HepG2 (cell line): ENCODE results near the gene ST7L. TPM values are rescaled to one million over a fixed set of nuclear protein-coding genes. Genes with fewer than 3 reads are reported as not detected.
A peak's percentile ranks its signal among the peaks of the same experiment; 100 is the strongest.

ENCODE experiments used
- ARID5B ChIP-seq: IDR thresholded peaks from 2 replicates; pipeline ENCODE4 v1.4.0; 2020; ENCODE audit warnings: mild to moderate bottlenecking, missing genetic modification reagents
- DMAP1 ChIP-seq: IDR thresholded peaks from 2 replicates; pipeline ENCODE4 v1.6.1; 2016
- DRAP1 ChIP-seq: IDR thresholded peaks from 2 replicates; pipeline ENCODE4 v1.6.1; 2016; ENCODE audit warnings: missing genetic modification reagents, missing compliant biosample characterization
- EHMT2 ChIP-seq: fragments of 200-600 bp; sonication (generic); IDR thresholded peaks from 2 replicates; pipeline ENCODE4 v1.7.0; 2017; ENCODE audit warnings: antibody characterized with exemption, low read depth, low read length, borderline replicate concordance
- ERF ChIP-seq: IDR thresholded peaks from 2 replicates; pipeline ENCODE4 v1.6.1; 2018; ENCODE audit warnings: missing biosample characterization, missing genetic modification reagents
- ESRRA ChIP-seq: sonication (generic); formaldehyde crosslinking; IDR thresholded peaks from 2 replicates; pipeline ENCODE4 v1.5.1; 2020; ENCODE audit warnings: mild to moderate bottlenecking, low read depth, missing genetic modification reagents
- FOXO1 ChIP-seq: sonication (generic); formaldehyde crosslinking; IDR thresholded peaks from 2 replicates; pipeline ENCODE4 v1.4.0; 2020; ENCODE audit warnings: missing genetic modification reagents
- HES4 ChIP-seq: sonication (generic); formaldehyde crosslinking; IDR thresholded peaks from 2 replicates; pipeline ENCODE4 v1.9.0; 2021; ENCODE audit warnings: mild to moderate bottlenecking, missing genetic modification reagents, borderline replicate concordance
- IKZF5 ChIP-seq: IDR thresholded peaks from 2 replicates; pipeline ENCODE4 v1.6.1; 2018; ENCODE audit warnings: missing genetic modification reagents, mild to moderate bottlenecking, missing compliant biosample characterization
- ISL2 ChIP-seq: sonication (generic); formaldehyde crosslinking; IDR thresholded peaks from 2 replicates; pipeline ENCODE4 v1.5.0; 2020; ENCODE audit warnings: missing genetic modification reagents
- KDM2A ChIP-seq: sonication (generic); formaldehyde crosslinking; IDR thresholded peaks from 2 replicates; pipeline ENCODE4 v1.4.0; 2020; ENCODE audit warnings: low read depth, missing genetic modification reagents, borderline replicate concordance
- MED13 ChIP-seq: sonication (generic); formaldehyde crosslinking; IDR thresholded peaks from 2 replicates; pipeline ENCODE4 v1.5.0; 2020; ENCODE audit warnings: missing genetic modification reagents
- MTA1 ChIP-seq: sonication (generic); formaldehyde crosslinking; IDR thresholded peaks from 2 replicates; pipeline ENCODE4 v1.4.0; 2020; ENCODE audit warnings: missing genetic modification reagents, mild to moderate bottlenecking, borderline replicate concordance
- NCOA1 ChIP-seq: sonication (generic); formaldehyde crosslinking; IDR thresholded peaks from 2 replicates; pipeline ENCODE4 v1.9.0; 2021; ENCODE audit warnings: missing genetic modification reagents
- POGZ ChIP-seq: sonication (generic); formaldehyde crosslinking; IDR thresholded peaks from 2 replicates; pipeline ENCODE4 v1.4.0; 2020; ENCODE audit warnings: mild to moderate bottlenecking, missing genetic modification reagents
- POLR2G ChIP-seq: fragments of 200-400 bp; formaldehyde crosslinking; IDR thresholded peaks from 2 replicates; pipeline ENCODE4 v1.6.1; 2018; ENCODE audit warnings: mild to moderate bottlenecking, low read depth, low read length, moderate library complexity
- SIN3B ChIP-seq: fragments of 150-350 bp; IDR thresholded peaks from 2 replicates; pipeline ENCODE4 v1.6.1; 2014; ENCODE audit warnings: low read length
- ZMAT3 ChIP-seq: sonication (generic); formaldehyde crosslinking; conservative IDR thresholded peaks from 2 replicates; pipeline ENCODE4 v1.7.0; 2021; ENCODE audit warnings: missing genetic modification reagents
- ZNF569 ChIP-seq: sonication (generic); formaldehyde crosslinking; IDR thresholded peaks from 2 replicates; pipeline ENCODE4 v1.5.0; 2020; ENCODE audit warnings: mild to moderate bottlenecking, missing genetic modification reagents, moderate library complexity, borderline replicate concordance
- ZNF678 ChIP-seq: sonication (generic); formaldehyde crosslinking; IDR thresholded peaks from 2 replicates; pipeline ENCODE4 v1.4.0; 2020; ENCODE audit warnings: mild to moderate bottlenecking, missing genetic modification reagents
- ZNF749 ChIP-seq: sonication (generic); formaldehyde crosslinking; IDR thresholded peaks from 2 replicates; pipeline ENCODE4 v1.8.0; 2022; ENCODE audit warnings: mild to moderate bottlenecking, missing genetic modification reagents, moderate library complexity, borderline replicate concordance
- polyA plus RNA-seq, 8 experiments: library from polyadenylated mRNA; depleted of rRNA in 3 of 8; stranded (reverse) in 7 of 8; unstranded in 1 of 8; fragments of >200 nt; fragmentation: Illumina TruSeq in 4 of 8; extraction: Trizol in 4 of 8; gene quantifications; 2 replicates each; pipeline versions ENCODE4 v1.2.1 to v1.2.3, GENCODE V29; 2011 to 2016; ENCODE audit warnings: low read depth in 4 of 8, missing spikeins in 1 of 8, mixed read lengths in 1 of 8; ENCODE audit not compliant: insufficient read depth in 1 of 8
- total RNA-seq, 5 experiments: library from RNA; depleted of rRNA; stranded (reverse); fragments of >200 nt; fragmentation: Illumina TruSeq; extraction: Trizol; gene quantifications; 2 replicates each; pipeline ENCODE4 v1.2.3, GENCODE V29; 2016; ENCODE audit warnings: low read depth in 1 of 5
- TF ChIP-seq, protein P1 (sequence below): sonication (generic); formaldehyde crosslinking; IDR thresholded peaks from 2 replicates; pipeline ENCODE4 v1.8.0; 2022; ENCODE audit warnings: mild to moderate bottlenecking, missing genetic modification reagents, borderline replicate concordance

Gene ST7L
- total and polyA plus RNA-seq, 2 of the 13 experiments (the other 11 are each of a cell fraction or from before 2014, with no cell fraction given) = 8.6 to 19.9 TPM

GRCh38 chr1:112619518-112620376 is 806 bp upstream of the ST7L start, which contains the start of gene CAPZA1 (continued):
- peak; percentile 43; the same call in 1 of the 2 replicates for TF ChIP-seq ARID5B (CRISPR knock-in tag)
- TF ChIP-seq ZNF678 (CRISPR knock-in tag) = no peak
- peak; percentile 84 for TF ChIP-seq POGZ (CRISPR knock-in tag)
- no peak for TF ChIP-seq HES4 (CRISPR knock-in tag)
- no peak for TF ChIP-seq EHMT2
- no peak for TF ChIP-seq FOXO1 (CRISPR knock-in tag)
- TF ChIP-seq POLR2G = peak; percentile 47
- no peak; the same call in 1 of the 2 replicates for TF ChIP-seq ZMAT3 (CRISPR knock-in tag)
- no peak; the same call in 1 of the 2 replicates for TF ChIP-seq ESRRA (CRISPR knock-in tag)
- 0 out of 2 replicates have a peak, but pooled peaks have one; percentile 50 for TF ChIP-seq MED13 (CRISPR knock-in tag)
- TF ChIP-seq, protein P1, sequence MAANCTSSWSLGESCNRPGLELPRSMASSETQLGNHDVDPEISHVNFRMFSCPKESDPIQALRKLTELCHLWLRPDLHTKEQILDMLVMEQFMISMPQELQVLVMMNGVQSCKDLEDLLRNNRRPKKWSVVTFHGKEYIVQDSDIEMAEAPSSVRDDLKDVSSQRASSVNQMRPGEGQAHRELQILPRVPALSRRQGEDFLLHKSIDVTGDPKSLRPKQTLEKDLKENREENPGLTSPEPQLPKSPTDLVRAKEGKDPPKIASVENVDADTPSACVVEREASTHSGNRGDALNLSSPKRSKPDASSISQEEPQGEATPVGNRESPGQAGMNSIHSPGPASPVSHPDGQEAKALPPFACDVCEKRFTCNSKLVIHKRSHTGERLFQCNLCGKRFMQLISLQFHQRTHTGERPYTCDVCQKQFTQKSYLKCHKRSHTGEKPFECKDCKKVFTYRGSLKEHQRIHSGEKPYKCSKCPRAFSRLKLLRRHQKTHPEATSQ = 0 out of 2 replicates have a peak, but pooled peaks have one; percentile 5
- TF ChIP-seq ZNF749 (CRISPR knock-in tag) = peak; percentile 60; the same call in 1 of the 2 replicates
- peak; percentile 62; the same call in 1 of the 2 replicates for TF ChIP-seq SIN3B
- TF ChIP-seq ZNF569 (CRISPR knock-in tag) = peak; percentile 74; the same call in 1 of the 2 replicates
- TF ChIP-seq ERF (CRISPR knock-in tag) = no peak
- TF ChIP-seq DMAP1 (CRISPR knock-in tag) = peak; percentile 75; the same call in 1 of the 2 replicates
- TF ChIP-seq ISL2 = 0 out of 2 replicates have a peak, but pooled peaks have one; percentile 32
- peak; percentile 70; the same call in 1 of the 2 replicates for TF ChIP-seq KDM2A
- TF ChIP-seq MTA1 = peak; percentile 76; the same call in 1 of the 2 replicates
- TF ChIP-seq IKZF5 (CRISPR knock-in tag) = peak; percentile 13; the same call in 1 of the 2 replicates
- TF ChIP-seq NCOA1 (CRISPR knock-in tag) = peak; percentile 68; the same call in 1 of the 2 replicates
- peak; percentile 50; the same call in 1 of the 2 replicates for TF ChIP-seq DRAP1 (CRISPR knock-in tag)
